SIG-M5 treated with dmso at 0.1 percent for 504 hours (cell line): Measurements from ENCODE around the gene NCK2.

ENCODE experiments used
- DNase-seq: peaks from one replicate; lab custom pipeline; 2025; ENCODE audit not compliant: unreplicated experiment; lab: John Stamatoyannopoulos, UW

Gene NCK2

DNA sequence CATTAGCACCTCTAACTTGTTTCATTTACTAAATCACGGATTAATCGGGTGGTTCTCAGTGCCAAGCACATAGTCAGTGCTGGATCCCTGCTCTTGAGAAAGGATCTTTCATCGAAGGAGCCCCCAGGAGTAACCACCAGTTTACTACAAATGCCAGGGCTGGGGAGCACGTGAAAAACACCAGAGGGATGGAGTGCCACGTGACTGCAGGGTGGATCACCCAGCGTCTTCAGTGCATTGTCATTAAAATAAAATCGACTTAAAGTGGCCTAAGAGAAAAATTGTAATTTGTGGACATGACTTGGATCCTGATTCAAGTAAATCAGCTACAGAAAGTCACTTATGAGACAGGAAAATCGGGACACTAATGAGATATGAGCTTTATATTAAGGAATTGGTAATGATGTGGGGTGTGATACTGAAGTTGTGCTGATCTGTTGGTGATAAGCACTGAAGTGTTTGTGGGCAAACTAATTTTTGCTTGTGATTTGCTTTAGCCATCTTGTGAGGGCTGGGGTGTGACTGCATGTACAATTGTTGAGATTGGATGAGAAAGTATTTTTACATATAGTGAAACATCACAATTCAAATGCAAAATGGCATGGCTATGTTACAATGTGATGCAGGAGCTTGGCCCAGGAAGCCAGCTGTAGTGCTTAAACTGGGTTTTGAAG lies 63.8 kb downstream of the NCK2 start:
- DNase-seq, result no peak

DNA sequence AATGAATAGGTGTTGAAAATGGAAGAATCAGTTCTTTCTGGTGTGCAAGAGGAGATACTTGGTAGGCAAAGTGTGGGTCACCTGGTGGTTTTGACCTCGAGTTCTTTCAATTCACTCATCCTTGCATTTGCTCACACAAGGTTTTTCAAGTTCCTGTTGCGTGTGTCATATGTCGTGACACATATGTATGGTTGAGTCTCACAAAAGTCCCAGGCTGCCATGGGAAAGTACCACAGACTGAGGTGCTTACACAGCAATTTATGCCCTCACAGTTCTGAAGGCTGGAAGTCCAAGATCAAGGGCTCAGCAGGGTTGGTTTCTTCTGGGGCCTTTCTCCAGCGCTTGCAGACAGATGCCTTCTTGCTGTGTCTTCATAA lies 64.4 kb downstream of the NCK2 start:
- DNase-seq, result no peak

DNA sequence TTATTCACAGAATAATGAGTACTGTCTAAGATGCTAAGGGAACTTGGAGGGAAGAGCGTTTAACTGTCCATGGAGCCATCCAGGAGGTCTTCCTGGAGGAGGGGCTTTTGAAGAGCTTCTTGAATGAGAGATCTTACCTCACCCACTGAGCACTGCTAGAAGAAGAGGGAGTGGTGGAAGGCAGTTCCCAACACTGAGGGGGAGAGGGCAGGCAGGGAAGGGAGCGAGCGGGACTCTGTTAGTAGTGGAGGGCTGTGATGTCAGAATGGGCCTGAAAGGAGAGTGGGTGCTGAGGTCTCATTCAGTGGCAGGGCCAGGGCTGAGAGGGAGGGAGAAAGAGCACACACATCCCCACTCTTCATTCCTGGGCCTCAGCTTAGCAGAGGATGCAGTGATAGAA lies 65.0 kb downstream of the NCK2 start:
- no peak for DNase-seq

DNA sequence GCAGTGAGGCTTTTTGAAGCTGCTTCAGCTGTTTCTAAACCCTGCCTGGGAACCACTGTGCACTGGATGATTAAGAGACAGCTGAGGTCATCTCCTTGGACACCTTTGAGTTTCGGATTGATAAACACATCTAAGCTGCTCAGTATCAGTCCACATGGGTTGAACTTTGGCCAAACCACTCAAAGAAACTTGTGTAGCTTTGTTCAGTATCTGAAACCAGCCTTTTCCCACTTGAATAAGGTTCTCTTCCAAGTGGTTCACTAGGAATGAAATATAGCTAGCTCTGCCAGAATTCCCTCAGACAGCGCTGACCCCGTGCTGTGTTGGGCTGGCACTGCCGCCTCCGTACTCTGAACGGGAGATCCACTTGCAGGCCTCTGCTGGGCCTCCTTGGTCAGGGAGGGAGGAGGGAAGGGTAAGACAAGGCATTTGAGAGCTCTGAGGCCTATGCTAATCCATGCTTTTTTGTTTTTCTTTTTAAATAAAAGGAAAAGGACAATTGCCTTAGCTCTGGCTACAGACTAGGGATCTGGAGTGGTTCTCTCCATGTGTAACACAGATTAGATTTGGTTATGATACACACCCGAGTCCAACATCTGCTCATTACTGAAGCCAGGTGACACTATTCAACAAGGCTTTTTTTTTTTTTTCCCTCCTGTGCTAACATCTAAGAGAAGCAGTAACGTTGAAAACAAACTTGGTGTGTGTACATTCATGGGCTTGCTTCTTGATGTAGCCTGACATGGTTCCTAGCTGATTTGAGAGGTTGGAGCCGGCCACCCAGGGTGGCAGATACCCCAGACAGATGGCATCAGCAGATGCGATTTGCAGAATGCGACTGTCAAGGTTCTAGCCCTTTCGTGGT lies 67.7 kb downstream of the NCK2 start:
- DNase-seq, result no peak

DNA sequence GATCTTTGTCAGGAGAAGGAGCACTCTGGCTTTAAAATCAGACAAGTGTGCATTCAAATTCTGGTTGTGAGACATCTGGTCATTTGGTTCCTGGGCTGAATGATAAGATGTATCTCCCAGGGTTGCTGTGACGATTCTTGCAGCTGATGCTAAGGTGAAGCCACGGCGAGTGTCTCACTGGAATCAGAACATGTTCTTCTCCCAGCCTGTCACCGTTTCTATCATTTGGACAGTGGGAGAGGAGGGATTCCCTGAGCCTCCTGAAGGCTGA lies 68.3 kb downstream of the NCK2 start:
- no peak for DNase-seq

DNA sequence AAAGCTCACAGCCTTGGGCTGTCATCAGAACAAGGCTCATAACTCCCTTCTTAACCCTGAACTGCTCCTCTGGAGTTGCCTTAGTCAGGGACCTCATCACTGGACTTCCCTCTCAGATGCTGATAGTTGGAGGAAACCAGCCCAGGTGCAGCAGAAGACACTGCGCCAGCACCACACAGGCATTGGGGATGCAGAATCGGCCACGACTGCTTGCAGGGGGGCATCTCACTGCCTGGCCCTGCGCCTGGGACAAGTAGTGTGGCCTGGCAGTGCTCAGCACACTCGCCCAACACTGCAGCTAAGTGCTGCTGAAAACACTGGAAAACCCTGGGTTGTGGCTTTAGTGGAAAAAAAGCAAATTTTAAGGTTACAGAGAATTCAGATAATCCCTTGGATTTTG lies 68.7 kb downstream of the NCK2 start:
- DNase-seq, result no peak

DNA sequence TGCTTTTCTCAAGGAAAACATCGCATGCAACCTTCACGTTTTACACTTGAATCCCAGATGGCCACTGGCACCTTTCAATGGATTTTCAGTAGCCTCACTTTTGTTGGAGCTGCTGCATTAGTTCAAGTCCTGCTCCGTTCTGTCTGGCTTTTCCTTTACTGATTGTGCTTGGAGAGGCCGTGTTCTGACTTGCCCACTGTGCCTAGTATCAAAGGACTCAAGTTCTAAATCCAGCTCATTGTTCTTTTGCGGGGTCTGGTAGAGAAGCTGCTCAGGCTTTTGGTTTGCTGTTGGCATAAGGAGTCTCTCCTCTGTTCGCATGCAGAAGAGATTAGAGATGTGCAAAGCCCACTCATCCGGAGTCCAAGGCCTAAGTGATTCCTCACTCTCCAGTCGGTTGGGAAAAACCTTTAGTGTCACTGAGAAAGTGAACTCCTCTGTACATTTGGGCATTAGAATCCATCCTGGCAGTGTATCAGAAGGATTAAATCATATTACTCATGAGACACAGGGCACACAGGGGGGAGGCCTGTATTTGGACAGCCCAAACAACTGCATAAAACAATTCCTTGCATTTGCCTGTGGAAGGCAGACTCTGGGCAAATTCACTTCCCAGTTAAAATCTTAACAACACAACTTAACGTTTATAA lies 69.7 kb downstream of the NCK2 start:
- no peak for DNase-seq

DNA sequence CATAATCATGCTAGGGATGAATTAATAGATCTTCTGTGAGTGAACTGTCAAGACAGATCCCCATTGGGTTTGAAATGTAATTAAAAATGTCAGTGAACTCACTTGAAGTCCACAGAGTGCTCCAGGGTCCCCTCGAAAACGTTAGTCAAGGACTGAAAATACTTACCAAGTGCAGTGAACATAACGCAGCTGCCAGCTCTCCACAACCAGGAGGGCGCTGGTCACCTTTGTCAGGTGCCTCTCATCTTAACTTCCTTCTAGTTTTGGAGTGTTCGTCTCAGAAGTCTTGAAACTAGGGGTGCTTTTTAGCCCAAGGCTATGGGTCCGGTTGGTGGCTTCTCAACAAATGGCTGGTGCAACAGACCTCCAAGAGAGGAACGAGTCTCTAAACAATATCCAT lies 70.7 kb downstream of the NCK2 start:
- DNase-seq, result no peak

DNA sequence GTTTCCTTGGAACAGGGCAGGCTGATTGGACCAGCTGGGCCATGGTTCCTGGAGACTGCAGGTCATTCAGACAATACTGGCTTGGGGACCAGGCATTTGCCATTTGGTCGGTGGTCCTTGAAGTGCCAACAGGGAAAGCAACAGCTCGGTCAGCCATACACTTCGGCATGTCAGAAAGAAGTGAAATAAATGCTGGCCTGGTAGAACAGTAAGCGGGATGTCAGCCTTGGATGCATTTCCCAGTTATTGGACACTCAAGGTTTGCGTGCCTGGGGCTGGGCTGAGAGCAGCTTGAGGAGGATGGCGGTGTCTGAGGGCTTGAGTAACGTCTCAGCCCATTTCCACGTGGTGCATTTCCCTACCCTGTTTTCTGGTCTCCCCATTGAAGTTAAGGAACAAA lies 75.4 kb downstream of the NCK2 start:
- no peak for DNase-seq

DNA sequence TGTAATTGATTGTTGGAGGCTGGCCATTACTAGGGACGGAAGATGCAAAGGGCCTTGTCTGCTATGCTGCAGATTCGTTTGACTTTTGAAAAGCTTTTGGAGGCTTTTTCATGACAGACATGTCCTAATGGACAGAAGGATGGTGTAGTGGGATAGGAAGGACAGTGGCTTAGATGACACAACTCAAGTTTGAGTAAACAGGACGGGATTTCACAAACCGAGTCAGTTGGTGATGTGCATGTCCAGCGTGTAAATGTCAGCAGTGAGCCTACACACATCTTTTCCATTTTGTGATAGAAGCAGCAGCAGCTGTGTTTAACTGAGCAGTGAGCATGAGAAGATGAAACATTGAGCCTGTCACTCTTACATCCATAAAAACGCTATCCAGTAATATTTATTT lies 76.0 kb downstream of the NCK2 start:
- no peak for DNase-seq

DNA sequence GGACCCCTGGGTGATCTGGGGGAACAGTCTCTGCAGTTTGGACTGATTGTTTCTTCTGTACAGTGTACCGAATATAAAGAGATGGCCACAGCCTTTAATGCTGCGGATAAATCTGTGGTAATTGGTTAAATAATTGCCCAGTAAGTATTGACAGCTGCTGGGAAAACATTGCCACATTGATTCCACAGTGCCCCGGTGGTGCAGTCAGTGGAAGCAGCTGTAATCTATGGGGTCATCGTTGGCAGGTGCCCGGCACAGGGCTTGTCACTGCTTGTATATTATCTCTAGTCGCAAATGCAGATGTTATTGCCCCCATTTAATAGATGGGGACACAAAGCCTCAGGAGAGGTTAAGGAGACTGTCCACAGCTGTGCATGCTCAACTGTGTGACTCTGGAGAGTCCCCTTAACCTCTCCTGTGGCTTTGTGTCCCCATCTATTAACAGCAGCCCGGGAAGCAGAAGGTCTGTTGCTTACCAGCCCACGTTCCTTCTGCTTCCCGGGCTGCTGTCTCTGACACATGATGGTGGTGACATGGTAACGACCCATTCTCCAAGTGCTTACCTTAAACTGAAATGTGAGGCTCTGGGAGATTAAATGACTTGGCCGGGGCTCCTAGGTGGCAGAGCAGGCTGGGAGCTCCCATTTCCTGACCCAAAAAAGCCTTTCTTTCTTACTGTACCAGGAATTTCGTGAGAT lies 76.9 kb downstream of the NCK2 start:
- no peak for DNase-seq

DNA sequence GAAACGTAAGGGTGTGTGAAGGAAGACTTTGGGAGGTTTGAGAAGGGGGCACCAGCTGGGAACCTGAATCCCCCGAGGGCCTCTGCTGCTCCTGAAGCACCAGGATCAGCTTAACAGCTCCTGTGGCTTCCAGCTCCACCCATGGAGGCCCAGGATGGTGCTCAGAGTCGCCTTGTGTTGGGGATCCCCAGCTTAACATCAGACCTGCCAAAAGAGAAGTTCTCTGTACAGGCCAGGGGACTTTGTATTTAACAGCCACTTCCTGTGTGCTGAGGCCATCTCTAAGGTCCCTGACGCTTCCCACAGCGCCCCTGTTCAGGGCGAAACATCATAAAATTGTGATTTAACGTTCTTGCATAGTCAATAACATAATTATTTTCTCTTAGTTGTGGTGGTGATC lies 77.5 kb downstream of the NCK2 start:
- no peak for DNase-seq

DNA sequence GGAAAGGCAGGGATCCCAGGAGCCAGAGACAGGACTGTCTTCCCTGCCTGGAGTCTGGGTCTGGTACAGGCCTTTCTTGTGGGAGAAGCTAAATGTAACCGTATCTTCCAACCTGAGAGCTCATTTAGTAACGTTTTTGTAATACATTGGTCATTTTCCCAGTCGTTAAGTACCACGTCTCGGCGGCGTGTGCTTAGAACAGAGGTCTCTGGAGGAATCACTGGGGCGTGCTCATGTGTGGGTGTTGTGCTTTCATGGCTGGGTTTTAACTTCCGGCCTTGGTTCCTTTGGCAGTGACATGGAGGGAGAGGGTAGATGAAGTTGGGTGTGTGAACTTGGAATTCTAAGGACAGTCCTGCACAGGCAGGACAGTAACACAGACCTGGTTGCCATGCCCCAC lies 79.7 kb downstream of the NCK2 start:
- DNase-seq, result no peak

DNA sequence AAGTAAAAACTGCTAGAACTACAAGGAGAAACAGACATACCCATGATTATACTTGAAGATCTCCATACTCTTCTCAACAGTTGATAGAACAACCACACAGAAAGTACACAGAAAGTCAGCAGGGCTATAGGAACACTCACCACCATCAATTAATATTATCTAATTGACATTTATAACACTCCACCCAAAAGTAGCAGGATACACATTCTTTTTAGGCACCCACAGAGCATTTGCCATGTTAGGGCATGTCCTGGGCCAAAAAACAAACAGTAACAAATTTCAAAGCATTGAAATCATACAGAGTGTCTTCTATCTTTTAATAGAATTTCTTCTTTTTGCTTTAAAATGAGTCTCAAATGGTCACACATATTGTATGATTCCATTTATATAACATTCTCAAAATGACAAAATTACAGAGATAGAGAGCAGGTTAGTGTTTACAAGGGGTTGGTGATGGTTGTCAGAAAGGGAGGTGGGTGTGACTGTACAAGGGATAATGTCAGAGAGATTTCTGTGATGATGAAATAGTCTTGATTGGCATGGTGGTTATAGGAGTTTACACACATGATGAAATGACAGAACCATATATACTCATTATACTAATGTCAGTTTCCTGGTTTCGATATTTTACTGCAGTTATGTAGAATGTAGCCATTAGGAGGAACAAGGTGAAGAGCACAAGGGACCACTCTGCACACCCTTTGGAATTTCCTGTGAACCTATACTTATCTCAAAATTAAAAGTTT lies 82.8 kb downstream of the NCK2 start:
- DNase-seq, result peak; percentile 92

DNA sequence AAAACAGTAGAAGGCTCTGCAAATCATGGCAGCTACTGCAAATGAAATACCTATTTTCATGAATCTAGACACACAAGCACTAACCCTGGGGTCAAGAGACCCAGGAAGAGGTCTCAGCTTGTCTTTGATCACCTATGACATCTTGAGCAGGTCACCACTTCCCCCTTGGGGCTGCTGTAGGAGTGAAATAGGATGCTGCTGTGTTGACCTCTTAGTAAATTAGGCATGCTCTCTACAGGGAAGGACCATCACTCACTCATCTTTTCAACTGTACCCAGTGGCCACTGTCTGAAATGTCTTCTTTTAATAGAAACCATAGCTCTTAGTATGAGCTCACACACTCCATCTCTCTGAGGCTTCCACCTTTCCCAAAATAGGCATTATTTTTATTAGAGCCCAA lies 83.8 kb downstream of the NCK2 start:
- no peak for DNase-seq

DNA sequence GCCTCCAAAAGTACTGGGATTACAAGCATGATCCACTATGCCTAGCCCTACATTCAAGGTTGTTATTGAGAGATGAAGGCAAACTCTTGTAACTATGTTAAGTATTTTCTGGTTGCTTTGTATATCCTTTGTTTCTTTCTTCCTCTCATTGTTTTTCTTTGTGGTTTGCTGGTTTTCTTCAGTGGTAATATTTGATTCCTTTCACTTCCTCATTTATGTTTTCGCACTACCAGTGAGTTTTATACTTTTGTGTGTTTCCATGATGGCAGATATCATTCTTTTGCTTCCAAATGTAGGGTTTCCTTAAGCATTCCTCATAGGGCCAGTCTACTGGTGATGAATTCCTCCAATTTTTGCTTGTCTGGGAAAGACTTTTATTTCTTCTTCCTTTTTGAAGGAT lies 90.2 kb downstream of the NCK2 start:
- DNase-seq, result peak; percentile 74

DNA sequence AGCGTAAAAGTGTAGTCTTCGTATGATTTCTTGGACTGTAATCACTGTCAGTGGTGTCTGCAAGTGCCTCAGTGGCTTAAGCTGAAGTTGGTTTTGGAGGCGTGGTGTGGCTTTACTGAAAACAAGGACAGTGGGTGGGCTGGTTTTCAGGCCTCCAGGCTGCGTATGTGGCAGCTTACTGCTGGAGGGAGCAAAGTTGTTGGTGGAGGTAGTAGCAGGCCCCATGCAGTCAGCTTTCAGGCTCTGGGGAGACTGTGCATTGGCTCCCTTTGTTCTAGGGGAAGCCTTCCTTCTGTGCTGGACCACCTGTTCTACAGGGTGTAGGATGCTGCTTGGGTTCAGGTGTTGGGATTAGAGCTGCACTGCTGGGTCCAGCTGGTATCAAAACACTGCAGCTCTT lies 91.6 kb downstream of the NCK2 start:
- DNase-seq, result no peak

DNA sequence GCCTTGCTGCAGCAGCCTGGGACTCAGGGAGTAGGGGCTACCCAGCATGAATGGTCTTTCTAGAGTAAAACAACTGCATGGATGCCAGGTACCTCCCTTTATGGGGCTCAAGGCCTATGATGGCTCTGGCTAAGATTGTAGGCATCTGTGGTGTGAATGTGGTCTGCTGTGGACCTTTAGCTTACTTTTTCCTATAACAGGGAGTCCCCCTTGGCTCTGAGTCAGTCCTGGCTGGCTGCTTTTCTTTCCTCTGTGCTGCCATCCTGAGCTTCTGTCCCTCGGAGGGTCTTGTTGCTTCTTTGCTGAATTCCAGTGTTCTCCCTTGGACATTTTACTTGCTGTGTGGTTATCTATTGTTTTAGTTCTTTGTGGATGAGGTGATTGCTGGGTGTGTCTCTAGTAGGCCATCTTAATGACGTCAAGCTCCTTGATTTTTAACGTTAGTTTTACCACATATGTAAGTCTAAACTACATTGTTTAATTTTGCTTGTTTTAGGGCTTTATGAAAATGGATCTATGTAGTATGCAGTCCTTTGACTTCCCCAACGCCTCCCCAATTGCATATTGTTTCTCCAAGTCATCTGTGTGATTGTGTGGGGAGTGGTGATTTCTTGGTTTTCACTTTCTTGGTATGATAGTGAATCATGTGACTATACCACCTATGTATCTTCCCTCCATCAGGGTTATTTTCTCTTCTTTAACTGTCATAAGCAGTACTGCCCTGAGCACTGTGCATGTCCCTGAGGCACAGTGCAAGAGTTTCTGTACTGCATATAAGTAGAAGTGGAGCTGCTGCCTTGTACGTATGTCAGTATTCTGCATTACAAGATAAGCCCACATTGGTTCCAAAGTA lies 92.4 kb downstream of the NCK2 start:
- DNase-seq, result no peak

DNA sequence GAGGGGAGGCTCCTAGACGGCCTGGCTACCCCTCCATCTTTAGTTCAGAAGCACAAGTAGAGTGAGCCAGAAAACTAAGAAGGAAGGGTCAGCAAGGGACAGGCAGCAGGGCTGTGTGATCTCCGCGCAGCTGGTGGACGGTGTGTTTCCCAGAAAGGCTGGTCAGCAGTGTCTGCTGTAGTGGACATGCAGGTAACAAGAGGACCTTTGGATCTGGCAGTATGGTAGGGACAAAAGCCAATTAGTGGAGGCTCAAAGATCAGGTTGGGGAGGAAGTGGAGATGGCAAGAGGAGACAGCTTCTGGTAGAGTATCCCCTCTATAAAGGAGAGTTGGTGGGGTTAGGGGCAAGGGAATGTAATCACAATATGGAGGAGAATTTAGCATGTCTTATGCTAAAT lies 95.1 kb downstream of the NCK2 start:
- DNase-seq, result no peak

DNA sequence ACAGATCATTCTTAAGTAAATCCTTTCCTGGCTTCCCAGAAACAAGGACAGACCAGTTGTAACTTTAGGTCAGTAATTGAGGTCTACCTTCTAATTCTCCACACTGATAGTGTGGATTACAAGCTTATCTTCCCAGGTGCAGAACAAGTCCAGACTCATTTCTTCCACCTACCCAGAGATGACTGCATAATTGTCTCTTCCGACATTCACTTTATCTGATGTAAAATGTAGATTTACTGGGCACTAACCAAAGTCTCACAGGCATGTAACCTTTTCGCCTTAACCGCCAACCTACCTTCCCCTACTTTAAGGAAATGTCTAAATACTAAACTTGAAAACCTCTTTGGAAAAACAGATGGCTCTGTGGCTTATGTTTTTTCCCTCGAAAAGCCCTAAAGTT lies 96.2 kb downstream of the NCK2 start:
- no peak for DNase-seq
